ENCODE measurements around the gene SOCS6.
"Not testable (repeated sequence)": the region's sequence is repeated elsewhere in the genome, so short reads cannot be mapped to it uniquely, and the experiment has no call there.

Gene SOCS6, protein sequence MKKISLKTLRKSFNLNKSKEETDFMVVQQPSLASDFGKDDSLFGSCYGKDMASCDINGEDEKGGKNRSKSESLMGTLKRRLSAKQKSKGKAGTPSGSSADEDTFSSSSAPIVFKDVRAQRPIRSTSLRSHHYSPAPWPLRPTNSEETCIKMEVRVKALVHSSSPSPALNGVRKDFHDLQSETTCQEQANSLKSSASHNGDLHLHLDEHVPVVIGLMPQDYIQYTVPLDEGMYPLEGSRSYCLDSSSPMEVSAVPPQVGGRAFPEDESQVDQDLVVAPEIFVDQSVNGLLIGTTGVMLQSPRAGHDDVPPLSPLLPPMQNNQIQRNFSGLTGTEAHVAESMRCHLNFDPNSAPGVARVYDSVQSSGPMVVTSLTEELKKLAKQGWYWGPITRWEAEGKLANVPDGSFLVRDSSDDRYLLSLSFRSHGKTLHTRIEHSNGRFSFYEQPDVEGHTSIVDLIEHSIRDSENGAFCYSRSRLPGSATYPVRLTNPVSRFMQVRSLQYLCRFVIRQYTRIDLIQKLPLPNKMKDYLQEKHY

DNA sequence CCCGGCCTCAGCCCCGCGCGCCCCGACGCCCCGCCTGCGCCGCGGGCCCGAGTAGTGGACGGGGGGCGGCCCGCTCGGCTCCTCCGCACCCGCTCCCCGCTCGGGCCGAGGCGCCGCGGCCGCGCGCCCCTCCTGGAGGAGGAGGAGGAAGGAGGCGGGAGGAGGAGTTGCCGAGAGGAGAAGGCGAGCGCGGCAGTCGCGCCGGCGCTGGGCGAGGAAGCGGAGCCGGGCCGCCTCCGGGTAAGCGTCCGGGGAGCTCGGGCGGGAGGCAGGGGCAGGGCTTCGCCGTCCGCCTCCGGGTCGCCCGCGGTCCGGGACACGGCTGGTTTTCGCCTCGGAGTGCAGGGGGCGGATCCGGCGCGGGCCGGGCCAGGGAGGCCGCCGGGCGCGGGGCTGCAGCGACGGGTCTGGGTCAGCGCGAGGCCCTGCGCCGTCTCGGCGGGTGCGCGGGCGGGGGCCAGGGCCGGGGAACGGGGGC lies at the start of gene SOCS6:
Gene SOCS6, plus strand, starts transcription at position 195 of the 478 bp plus-strand sequence. CDS start 35,624 bp downstream, outside the sequence.
- peak in 1 of 2 experiments; percentile 35 for DNase-seq

DNA sequence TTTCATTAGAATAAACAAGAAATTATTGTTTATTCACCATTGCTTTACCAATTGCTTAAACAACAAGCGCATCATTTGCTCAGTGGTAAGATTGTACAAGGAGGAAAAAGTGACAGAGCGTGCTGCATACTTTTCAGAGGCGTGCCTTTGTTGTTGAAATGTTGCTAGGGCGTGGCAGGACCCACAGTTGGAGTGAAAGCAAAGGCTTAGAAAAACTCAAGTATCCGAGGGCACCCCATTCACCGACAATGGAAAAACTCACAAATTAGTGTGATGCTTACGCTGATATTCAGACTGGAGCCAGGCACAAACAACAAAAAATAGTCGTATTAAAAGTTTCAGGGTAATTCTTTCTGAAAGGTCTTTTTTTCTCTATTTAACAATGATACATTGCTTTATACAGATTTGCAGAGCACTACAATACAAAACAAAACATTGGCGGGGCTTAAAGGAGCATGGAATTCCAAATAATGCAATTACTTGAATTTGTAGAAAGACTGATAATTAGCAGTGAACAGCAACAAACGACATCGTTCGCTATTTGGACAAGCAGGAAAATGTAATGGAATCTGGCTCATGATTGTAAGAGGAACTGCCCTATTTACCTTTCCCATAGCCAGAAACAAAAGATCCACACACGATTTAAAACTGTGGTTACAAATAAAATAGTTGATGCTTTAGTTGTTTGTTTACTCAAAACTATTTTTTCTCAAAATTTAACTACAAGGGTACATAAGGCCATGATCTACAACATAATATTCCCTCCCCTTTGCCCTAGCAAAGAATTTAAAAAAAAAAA lies 45.5 kb upstream of the SOCS6 start:
- DNase-seq = no peak

DNA sequence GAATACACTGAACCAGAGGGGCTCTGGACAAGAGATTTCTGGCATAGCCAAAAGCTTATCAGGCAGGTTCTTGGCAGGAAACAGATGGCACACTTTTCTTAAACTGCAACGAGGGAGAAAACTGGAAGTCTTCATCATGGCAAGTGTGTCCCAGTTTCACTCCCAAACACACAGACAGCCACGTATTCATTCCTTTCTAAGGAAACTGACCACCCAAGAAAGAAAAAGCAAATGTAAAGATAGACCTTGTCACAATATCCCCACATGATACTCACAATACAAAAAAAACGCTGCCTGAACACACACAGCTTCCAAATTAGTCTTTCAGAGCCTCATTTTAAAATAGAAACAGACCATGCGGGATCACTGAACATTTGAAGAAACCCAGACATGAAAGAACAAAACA lies 42.8 kb upstream of the SOCS6 start:
- no peak for DNase-seq

DNA sequence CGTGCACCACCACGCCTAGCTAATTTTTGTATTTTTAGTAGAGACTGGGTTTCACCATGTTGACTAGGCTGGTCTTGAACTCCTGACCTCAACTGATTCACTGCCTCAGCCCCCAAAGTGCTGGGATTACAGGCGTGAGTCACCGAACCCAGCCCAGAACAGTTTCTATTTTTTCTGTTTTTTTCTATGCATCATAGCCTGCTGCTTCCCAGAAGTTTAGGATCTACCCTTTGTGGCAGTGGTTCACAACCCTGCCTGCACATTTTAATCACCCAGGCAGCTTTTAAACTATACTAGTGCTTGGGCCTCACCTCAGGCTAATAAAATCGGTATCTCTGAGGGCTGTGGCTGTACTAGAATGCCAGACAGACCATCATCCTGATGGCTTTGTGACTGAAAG lies 39.7 kb upstream of the SOCS6 start:
- no peak for DNase-seq

DNA sequence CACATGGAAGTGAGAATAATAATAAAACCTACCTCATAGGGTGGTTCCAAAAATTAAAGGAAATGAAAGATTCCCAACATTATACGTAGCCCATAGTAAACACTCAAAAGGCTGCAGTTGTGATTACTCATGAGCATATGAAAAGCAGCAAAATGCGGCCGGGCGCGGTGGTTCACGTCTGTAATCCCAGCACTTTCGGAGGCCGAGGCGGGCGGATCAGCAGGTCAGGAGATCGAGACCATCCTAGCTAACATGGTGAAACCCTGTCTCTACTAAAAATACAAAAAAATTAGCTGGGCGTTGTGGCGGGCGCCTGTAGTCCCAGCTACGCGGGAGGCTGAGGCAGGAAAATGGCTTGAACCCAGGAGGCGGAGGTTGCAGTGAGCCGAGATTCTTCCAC lies 39.0 kb upstream of the SOCS6 start:
- not testable (repeated sequence) for DNase-seq

DNA sequence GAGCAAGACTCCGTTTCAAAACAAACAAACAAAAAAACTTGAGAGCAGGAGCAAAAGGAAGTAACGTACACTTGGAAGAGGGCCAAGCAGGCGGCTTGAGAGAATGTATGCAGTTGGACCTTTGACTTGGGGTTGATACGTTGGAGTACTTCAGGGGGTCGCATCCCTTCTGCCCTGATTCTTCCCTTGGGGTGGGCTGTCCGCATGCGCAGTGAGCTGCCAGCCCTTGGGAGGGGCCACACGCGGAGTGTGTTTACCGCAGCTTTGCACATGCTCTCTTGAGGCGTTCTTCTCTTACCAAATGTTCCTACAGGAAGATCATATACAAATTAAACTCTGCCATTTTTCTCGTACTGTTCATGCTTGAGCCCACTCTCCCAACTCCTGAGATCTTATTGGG lies 38.1 kb upstream of the SOCS6 start:
- no peak for DNase-seq

DNA sequence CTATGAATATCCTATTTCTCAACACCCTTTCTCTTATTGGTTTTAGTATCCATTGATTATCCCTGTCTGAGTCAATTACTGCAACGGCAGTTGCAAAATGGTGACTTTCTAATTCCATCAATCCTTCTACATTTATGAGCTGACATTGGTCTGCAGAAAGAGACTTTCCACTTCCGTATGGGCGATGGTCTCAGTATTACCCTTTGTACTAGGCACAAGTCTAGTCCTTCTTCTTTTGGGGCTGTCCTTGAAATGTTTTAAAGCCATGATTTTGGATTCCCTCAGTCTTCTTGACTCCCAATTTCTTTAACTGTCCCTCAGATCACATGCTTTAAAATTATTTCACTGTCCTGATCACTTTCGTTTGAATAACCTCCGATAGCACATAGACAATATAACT lies 32.7 kb upstream of the SOCS6 start:
- DNase-seq = no peak

DNA sequence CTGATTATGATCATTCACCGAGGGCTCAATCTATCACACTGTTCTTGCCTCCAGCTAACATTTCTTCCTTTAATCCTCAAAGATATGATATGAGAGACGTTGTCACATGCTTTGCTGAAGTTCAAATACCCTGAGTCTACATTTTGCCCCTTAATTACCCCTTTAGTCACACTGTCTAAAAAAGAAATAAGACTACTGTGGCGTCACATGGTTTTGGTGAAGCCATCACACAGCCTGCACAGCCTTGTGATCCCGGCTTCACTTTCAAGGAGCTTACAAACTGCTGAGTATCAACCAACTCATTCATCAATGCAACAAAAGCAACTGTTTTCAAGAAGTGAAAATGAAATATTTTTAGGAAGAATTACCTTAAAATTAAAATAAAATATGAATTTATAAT lies 31.9 kb upstream of the SOCS6 start:
- DNase-seq = no peak

DNA sequence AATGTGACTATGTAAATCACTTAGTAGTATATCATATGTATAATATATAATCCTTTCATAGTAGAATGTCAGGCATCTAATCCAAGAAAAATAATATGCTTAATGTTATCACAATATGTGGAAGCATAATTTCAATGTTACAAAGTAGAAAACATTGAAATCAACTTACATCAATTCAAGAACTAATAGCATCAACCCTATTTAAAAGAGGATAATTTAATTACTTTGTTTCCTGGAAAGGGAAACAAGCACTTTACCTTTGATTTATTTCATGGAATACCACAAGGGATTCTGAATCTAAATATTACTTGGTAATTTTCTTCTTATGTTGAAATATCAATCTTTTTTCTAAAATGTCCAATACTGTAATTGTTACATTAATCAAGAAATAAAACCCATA lies 30.6 kb upstream of the SOCS6 start:
- no peak for DNase-seq

DNA sequence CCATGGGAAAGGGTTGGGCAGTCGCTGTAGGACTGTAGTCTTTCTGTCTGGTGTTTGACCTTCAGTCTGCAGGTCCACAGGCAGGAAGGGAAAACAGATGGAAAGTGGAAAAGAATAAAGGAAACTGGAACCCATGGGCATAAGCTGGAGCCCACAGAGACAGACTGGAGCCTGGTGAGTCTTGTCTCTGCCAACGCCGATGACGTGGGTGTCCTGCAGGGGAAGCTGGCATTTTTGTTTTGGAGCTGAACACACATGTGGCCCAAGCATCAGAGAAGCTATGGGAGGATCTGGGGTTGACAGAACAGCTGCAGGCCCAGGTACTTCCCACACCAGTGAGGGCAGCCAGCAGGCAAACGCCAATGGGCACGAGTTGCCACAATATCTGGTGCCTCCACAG lies 28.2 kb upstream of the SOCS6 start:
- no peak for DNase-seq

DNA sequence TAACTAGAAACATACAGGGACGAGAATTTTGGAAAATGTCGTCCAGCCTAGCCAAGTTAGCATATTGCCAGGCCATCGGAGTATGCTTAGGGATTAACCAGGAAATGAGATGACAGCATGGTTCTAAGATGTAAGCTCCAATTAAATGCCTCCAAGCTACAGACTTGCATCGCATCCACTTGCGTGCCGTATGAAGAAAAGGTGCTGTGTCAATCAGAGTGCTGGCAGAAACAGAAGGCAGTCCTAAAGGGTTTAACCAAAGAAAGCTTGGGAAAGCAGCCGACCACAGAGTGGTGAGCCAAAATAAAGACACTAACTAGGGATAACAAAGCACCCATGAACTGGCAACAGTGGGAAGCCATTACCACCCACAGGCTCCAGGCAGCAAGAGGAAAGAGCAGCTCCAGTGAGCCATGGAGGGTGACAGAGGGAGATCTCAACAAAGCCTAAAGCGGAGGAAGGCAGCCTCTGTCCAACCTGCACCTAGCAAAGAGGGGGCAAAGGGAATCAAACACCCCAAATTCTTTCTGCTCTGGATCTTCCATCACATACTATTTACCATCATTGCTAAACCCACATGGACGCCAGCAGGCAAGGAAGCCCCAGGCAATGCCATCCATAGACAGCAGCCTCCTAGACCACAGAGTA lies 27.6 kb upstream of the SOCS6 start:
- DNase-seq = no peak

DNA sequence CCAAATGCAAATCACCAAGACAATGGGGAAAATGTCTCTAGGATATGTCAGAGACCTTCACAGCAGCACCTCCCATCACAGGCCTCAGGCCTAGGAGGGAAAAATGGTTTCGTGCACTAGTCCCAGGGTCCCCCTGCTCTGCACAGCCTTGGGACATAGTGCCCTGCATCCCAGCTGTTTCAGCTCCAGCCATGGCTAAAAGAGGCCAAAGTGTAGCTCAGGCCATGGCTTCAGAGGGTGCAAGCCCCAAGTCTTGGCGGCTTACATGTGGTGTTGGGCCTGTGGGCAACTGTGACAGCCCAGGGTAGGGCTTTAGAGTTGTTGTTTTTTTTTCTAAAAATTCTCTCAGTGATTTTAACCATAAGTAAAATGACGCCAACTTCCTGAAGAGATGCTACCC lies 25.5 kb upstream of the SOCS6 start:
- DNase-seq = no peak

DNA sequence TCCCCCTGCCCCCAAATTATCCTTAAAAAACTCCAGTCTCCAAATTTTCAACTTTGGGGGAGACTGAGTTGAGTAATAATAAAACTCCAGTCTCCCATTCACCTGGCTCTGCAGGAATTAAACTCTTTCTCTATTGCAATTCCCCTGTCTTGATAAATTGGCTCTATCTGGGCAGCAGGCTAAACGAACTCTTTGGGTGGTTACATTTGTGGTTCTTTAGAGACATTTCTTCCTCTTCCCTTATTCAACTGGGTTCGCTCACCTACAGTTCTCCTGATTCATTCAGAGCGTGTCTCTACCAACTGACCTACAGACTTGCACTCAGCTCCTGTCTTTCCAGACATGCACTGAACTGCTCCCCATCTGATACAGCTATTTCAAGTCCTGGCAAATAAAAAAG lies 17.1 kb upstream of the SOCS6 start:
- no peak for DNase-seq

DNA sequence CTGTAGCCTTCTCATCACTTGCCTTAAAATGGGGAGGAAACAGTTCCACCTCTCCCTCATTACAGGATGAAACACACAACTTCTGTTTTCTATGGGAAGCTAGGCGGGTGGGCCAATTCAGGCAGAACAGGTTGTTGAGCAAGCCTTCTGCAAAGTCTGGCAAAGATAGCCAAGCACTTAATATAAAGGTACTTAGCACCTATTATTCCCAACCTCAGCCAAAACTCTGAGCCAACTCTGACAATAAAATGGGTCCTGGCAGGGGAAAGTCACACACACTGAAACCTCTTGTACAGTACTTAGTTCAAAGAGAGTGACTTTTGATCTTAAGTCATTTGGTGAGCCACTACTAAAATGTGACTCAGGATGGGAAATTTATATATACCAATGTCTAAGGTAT lies 15.8 kb upstream of the SOCS6 start:
- no peak for DNase-seq

DNA sequence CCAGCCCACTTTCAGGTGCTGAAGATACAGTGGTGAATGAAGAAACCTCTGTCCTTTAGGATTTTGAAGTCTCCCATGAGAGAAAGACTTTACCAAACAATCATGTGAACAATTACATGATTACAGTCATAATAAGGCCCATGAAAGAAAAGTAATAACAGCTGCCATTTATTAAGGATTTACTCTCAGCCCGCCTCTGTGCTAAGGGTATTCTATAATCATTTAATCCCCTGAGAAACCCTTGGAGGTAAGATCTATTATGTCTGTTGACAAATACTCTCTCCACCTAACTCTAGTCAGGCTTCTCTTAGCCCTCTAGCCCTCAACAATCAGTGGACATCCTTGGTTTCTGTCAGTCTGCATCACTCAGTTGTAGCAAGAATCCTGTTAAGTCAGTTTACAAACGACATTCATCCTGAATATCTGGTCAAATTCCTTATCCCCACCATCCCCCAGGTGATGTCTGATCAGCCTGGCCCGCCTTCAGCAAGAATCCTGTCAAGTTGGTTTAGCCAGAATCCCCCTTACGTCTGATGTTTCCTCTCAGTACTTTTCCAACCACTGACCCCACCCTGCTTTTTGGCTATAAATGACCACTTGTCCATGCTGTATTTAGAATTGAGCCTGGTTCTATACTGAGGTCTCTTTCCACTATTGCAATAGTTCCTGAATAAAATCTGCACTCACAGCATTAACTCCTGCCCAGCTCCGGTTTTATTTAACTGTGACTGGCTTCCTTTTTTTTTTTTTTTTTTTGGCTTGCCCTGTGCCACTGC lies 12.2 kb upstream of the SOCS6 start:
- DNase-seq = no peak

DNA sequence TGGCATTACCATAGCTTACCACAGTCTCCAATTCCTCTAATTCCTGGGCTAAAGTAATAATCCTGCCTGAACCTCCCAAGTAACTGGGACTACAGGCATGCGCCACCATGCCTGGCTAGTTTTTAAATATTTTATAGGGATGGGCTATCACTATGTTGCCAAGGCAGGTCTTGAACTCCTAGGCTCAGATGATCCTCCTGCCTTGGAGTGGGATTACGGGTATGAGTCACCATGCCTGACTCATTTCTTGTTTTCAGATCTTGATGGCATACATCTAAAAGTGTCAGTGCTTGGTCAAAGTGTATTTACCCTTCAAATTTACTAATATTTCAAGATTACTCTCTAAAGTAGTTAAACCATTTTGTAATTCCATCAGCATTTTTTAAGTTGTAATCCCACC lies 9.4 kb upstream of the SOCS6 start:
- no peak for DNase-seq

DNA sequence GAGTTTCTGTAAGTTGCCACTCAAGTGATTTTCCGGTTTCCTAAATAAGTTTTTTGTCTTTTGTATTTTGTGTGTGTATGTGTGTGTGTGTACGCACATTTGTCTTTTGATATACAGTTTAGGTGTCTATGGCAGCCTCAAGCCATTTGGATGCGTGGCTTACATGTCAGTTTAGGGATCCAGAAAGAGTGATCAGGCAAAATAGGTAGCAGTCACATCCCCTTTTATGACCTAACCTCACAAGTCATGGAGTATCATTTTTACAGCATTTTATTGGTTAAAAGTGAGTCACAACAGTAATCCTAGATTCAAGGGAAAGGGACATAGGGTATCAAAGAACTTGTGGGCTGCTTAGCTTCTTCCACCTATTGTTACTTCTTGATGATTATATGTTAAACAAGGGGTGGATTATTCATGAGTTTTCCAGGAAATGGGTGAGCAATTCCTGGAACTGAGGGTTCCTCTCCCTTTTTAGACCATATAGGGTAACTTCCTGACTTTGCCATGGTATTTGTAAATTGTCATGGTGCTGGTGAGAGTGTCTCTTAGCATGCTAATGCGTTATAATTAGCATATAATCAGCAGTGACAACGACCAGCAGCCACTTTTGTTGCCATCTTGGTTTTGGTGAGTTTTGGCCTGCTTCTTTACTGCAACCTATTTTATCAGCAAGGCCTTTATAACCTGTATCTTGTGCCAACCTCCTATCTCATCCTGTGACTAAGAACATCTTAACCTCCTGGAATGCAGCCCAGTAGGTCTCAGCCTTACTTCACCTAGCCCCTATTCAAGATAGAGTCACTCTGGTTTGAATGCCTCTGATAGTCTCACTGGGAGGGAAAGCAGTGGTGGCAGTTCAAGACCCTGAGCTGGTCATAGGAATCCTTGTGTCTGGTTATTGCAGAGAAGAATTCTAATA lies 8.6 kb upstream of the SOCS6 start:
- no peak for DNase-seq

DNA sequence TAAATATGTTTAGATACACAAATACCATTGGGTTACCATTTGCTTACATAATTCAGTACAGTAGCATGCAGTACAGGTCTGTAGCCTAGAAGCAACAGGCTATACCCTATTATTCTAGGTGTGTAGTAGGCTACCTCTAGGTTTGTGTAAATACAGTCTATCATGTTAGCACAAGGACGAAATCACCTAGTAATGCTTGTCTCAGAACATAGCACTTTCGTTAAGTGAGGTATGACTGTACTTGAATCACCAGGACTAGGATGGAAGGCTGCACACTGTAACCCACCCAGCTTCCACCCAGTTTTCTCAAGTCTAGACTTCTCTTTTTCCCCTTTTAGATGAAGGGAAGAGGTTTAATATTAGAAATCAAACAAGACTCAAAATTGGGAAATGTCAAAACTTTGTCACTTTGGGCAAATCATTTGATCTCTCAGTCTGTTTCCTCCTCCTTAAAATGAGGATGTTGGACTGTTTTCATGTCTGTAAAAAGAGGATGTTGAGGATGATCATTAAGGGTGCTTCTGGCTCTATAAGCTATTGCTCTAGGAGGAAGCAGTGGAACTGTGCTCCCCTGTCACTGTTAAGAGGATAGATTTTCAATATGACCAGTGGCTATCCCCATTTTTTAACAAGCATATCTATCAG lies 3.7 kb upstream of the SOCS6 start:
- DNase-seq = no peak

DNA sequence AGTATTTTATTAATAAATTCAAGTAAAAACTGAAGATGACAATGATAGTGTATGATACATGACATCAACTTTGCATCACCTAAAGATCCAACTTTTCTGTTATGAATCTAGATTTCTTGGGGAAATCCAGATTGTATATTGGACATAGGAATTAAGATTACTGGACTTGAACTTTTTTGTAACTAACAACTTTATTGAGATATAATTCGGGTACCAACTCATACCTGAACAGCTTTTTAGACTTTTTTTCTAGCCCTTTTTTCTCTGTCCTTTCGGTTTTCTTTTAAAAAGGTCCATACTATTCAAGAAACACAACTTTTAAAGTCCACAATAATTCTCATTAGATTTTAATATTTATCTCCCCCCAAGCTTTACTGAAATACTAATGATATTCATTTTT lies 1.1 kb upstream of the SOCS6 start:
- no peak for DNase-seq

DNA sequence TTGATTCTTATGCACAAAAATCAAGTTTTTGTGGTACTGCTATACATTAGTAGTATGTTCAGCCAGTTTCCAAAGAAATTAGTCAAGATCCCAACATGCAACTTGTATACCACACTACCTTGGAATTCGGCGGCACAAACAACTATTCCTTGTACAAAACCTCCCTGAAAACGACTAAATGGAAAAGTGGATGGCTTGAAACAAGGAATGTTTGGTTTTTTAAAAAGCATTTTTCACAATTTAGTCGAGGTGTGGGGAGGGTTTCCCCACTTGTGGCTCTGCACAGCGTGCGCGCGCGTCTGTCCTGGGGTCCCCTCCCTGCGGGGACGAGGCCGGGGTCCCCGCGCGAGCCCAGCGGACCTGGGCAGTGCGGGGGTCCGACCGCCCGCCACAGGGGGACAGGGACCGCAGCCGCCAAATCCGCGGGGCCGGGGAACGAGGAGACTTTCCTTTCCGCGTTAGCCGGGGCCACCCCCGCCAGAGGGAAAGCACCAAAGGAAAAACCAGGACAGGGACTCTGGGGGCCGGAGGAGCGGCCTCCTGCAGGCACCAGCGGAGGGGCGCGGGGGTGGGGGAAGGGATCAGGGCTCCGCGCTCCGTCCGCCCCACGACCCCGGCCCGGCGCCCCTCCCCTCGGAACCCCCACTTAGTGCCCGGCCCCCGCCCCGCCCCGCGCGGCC lies 534 bp upstream of the SOCS6 start:
- no peak for DNase-seq
